HG03378 (cell line): Measurements from ENCODE around the gene RPS6KA5.
"Not testable (repeated sequence)": the region's sequence is repeated elsewhere in the genome, so short reads cannot be mapped to it uniquely, and the experiment has no call there.

Experiments used
- ATAC-seq: cut with Tn5 transposase; IDR thresholded peaks from one replicate; pipeline ENCODE4 v1.9.1; 2021; ENCODE audit warnings: mild to moderate bottlenecking, moderate library complexity; ENCODE audit not compliant: unreplicated experiment

Gene RPS6KA5

DNA sequence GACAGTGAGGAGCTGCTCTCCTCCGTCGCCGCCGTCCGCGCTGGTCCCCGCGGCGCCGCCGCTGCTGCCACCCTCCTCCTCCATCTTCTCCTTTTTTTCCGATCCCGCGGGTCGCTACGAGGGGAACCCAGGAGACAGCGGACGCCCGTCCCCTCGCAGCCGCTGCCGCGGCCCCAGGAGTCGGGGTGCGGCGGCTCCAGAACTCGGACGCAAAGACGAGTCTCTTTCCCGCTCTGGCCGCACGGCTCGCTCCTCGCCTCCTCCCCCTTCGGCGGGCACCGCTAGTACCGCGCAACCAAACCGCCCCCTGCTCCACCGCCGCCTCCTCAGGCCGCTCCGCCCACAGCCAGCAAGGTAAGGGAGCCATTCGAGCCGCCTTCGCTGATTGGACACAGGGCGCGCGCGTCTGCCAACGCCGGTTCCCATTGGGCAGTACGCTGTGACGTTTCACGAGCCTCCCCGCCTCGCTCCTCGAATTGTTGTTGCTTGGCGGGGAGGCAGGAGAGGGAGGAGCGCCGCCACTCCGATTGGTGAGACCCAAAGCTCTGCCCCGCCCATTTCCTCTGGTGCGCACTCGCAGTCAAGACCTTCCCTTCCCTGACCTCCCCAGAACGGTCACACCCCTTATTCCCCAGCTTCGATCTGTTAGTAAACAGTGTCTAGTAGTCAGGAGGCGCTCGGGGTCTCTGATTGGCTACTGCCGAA, at the start of gene RPS6KA5:
TSS of gene RPS6KA5 (minus strand) at position 291 of the 705 bp plus-strand sequence. CDS start at position 84, 207 bp downstream.
- peak; percentile 91 for ATAC-seq

DNA sequence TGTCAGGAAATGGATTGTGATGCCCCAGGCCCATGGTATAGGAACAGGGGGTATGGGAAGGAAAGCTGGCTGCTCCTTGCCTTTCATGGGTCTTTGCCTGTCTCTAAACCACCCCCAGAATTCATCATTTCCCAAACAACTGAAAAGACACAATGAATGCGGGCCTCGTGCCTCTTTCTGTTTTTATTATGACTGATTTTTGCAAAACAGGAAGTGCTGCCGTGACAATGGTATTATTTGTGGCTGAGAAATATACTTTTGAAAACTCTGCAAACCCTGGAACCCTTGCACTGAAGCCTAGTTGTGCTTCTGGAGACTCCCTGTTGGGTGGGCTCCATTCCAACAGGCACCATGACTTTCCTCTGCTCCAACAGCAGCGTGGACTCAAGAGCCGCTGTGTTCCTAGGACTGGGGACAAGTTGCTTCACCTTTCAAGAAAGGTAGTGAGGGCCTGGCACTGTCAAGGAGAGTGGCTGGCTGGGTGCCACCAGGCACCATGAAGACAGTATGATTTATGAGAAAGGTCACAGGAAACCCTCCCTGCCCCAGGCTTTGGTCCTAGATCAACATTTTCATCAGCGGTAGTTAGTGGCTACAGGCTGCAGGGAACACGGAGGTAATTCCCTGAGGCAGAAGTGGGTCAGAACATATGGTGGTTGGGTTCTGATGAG, 48.6 kb upstream of the RPS6KA5 start:
- ATAC-seq = no peak

DNA sequence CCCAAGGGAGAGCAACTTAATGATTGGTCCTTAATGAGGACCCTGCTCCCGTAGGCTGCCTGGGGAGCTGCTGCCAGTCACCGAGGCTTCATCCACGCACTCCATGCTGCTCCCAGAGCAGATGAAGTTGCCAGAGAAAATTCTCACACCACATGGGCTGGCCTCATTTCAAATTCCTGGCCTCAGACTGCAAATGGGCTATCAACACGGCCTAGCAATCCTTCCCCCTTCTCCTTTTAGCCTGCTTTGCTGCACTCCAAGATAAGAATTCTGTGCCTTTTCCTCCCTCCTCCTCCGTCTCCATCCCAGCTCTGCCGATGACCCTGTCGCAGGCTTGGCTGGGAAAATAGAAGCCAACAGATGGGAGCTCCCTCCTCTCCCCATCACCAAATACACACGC, 42.7 kb upstream of the RPS6KA5 start:
- ATAC-seq = no peak

DNA sequence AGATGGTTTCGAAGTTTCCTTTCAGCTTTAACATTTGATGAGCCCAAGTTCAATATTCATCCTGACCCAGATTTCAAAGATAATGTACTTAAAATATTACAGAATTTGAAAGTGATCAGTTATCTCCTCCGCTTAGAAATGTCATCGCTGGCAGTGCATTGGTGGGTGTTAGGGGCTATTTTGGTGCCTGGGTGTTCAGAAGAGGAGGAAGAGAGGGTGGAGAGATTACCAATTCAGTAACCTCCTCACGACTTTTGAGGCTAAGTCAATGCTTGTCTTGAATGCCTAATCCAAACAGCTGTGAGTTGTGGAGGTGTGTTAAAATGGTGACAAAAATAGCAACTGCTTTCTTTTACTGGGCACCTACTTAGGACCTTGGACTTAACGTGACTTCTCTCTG, 39.7 kb upstream of the RPS6KA5 start:
- no peak for ATAC-seq

DNA sequence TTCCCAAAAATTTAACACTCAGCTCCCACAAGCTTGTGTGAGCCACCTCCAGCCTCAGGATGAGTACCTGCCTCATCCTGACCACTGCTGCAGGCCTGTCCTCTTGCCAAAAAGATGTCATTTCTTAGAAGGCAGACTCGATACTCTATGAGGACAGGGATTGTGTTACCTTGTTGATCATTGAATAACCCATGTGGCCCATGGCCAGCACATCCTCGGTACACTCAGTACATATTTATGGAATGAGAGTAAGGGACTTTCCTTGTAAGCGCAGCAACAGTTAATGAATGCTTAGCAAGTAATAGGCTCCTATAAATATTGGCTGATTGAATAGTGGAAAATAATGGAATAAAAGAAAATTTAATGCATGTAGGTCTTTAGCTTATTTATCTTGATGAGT, 38.1 kb upstream of the RPS6KA5 start:
- no peak for ATAC-seq

DNA sequence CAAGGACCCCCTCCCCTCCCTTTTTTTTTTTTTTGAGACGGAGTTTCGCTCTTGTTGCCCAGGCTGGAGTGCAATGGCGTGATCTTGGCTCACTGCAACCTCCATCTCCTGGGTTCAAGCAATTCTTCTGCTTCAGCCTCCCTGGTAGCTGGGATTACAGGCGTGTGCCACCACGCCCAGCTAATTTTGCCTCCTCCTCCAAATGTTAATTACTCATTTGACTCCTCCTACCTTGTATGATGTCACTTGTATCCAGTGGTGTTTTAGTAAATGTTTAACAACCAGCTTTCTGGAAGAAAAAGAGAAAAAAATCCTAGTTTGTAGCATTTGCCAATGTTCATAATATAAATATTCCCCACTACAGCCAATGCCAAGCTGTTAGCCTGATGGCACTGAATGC, 37.2 kb upstream of the RPS6KA5 start:
- ATAC-seq = not testable (repeated sequence)

DNA sequence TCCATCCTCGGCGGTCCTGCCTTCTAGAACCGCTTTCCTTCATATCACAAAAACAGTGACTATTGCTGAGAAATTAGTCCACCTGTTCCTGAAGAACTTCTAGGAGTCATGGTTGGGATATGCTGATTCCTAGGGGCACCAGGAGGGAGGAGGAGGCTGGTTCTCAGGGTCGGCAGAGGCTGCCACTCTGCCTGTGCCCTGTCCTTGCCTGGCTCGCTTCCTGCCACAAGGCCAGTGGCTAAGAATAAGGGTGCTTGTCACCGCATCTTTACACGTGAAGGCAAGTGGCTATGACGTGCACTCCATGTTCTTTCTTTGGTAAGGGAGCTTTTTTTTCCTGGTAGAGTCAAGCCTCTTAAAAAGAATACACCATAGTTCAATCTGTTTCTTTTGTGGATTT, 34.7 kb upstream of the RPS6KA5 start:
- ATAC-seq = no peak

DNA sequence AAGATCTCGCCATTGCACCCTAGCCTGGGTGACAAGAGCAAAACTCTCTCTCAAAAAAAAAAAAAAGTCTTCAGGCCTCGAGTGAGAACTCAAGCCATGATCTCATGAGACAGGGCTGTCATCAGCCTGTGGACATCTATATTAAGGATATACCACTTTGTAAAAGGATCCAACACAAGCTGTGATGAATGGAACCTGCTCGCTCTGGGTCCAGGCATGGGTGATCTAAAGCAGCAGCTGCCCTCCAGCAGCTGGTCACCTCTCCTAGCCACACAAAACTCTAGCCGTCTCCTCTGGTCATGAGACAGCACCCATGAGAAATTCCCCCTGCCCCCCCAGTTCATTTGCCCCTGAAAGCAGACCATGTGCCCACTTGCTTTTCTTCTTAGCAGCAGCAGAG, 34.3 kb upstream of the RPS6KA5 start:
- ATAC-seq = no peak

- not testable (repeated sequence) for ATAC-seq
These were observed 33.5 kb upstream of the RPS6KA5 start for GRCh38 chr14:91093743-91094472.

- ATAC-seq = no peak
These were observed 31.6 kb upstream of the RPS6KA5 start for GRCh38 chr14:91092073-91092472.

DNA sequence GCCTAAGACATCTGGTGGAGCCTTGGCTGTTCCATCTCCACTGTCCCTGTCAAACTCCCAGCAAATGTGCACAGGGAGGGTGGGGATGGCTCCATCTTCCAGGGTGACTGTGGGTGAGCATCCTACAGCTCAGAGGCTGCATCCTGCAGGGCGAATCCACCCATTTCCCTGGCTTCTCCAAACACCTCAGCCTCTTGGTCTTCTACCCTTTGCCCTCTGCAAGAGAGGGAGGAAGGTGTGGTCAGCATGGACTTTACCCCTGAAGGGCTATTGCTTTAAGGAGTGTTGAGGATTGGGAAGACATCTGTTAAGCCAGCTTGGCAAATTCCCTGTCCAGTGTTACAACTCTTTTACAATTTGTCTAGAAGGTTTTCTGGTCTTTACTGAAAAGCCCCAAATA, 30.3 kb upstream of the RPS6KA5 start:
- ATAC-seq = no peak

DNA sequence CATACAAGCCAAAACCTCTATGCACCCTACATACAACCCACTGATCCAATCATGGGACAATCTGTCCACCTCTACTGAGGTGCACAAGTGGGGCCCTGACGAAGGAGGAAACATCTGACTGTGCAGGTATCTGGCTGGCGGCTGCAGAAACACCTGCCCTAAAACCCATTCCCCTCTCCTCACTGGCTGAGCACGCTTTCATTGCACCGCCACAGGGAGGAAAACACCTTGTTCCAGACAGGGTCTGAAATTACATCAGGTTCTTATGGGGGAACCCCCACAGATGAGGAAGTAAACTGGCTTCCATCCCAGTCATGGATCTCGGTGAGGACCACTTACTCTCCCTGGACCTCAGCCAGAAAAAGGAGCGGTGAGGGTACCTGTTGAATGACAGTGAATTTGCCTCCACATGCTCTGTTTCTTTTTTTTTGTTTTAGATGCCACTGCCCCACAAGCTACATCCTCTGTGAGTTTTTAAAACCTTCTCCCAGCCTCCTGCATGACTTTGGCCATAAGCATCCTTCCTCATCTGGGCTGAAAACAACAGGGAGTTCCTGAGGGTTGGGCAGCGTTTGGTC, 29.6 kb upstream of the RPS6KA5 start:
- no peak for ATAC-seq

GRCh38 chr14:91088585-91089235, 28.3 kb upstream of the RPS6KA5 start:
- no peak for ATAC-seq

DNA sequence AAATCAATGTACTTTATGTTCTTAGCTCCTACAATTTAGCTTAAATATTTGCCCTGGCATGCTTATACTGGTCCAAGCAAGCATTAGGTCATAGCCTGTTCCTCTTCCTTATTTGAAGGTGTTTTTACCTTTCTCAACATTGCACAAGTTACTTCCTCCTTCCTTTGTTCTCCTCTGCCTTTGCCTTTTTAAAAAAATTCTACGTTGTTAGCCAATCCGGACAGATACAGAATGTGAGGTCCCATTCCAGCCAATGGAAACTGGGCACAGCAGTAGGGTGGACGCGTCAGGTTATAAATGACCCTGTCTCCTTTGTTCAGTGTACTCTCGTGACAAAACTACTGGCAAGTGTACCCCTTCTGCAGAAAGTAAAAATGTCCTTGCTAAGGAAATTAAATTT, 27.0 kb upstream of the RPS6KA5 start:
- not testable (repeated sequence) for ATAC-seq

DNA sequence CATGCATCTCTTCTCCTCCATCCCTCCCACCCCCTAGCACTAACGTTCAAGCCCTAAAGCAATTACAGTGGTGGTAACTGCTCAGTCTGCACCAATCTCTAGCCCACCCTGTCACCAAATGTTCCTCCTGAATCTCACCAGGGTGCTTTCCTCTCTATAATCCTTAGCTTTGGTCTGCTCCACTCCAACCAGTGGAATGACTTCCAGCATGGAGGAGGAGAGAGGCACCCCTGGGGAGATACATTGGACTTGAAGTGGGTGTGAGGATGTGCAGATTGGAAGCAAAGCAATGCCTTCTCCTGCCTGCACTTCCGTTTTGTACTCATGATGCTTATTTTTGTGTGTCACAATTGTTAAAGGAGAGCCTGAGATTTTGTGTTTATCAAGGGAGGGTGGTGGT, 24.1 kb upstream of the RPS6KA5 start:
- ATAC-seq = no peak

- no peak for ATAC-seq
These were observed 21.8 kb upstream of the RPS6KA5 start for GRCh38 chr14:91082282-91082681.

- no peak for ATAC-seq
These were observed 19.6 kb upstream of the RPS6KA5 start for GRCh38 chr14:91080071-91080470.

GRCh38 chr14:91078095-91078737, 17.8 kb upstream of the RPS6KA5 start:
- ATAC-seq = peak; percentile 81

DNA sequence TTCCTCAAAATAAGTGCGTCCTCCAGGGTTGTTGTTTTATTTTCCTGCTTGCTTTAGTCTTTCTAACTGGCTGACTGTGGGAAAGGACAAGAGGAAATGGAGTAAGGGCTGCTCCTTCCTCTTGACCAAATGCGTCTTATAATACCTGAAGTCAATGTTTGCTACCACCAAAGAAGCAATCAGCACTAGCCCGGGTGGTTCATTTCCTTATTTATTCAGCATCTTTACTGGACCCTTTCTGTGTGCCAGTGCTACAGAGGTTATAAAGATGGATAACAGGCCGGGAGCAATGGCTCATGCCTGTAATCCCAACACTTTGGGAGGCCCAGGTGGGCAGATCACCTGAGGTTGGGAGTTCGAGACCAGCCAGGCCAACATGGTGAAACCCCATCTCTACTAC, 15.1 kb upstream of the RPS6KA5 start:
- no peak for ATAC-seq

- ATAC-seq = no peak
These were observed 10.1 kb upstream of the RPS6KA5 start for GRCh38 chr14:91070572-91070971.

GRCh38 chr14:91068642-91069041, 8.2 kb upstream of the RPS6KA5 start:
- no peak for ATAC-seq
